Measurements from ENCODE around the gene LYRM4.
"Not testable (repeated sequence)": the region's sequence is repeated elsewhere in the genome, so short reads cannot be mapped to it uniquely, and the experiment has no call there.

Gene LYRM4

DNA sequence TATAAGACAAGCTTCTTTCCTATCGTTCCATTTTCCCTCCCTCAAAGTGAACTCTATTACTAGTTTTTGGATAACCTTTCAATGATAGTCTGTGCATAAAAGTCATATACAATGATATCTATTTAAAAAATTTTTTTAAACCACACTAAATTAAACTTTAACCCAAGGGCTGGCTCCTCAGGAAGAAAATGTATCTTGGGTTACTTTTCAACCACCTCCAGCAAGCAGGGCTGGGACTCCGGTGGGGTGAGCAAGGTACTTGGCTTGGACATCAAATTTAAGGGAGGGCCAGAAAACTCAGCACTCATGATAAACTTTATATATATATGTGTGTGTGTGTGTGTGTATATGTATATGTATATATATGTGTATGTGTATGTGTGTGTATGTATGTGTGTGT is 189.5 kb downstream of the LYRM4 start:
- DNase-seq: no peak

DNA sequence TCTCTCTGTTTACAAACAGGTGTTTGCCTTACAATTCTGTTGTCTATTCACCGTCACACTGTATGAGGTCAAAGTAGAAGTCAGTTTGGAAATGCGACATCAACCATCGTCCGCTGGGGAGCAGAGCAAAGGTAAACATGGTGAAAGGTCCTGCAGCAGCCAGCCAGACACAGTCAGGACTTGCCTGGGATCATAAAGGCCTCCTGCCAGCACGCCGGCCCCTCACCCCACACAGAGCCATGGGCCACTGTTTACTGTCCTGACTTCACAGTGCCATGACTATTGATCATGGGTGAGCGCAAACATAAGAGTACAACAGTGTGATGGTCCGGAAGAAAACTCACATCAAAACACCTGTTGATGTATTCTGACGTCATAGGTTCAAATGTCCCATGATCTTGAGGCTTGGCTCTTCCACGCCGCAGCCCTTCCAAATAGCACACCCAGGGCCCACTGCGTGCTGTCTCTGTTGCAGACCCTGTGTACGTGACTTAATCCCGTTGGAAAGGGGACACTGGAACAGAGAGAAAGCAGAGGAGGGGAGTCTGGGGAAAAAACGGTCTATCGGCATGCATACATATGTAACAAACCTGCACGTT is 192.5 kb downstream of the LYRM4 start:
- no peak for DNase-seq

DNA sequence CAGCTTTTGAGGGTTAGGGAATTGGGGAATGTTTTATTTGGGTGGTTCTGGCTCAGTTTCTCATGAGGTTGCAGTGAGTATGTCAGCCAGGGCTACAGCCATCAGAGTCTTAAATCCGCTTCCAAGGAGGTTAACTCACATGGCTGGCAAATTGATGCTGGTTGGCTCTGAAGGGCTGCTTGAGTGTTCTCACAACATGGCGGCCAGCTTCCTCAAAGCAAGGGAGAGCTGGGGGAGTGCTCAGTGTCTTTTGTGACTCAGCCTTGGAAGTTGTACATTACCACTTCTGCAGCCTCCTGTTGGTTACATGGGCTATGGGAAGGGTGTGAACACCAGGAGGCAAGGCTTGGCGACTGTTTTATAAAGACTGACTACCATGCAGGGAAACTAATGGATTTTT is 193.4 kb downstream of the LYRM4 start:
- no peak for DNase-seq

DNA sequence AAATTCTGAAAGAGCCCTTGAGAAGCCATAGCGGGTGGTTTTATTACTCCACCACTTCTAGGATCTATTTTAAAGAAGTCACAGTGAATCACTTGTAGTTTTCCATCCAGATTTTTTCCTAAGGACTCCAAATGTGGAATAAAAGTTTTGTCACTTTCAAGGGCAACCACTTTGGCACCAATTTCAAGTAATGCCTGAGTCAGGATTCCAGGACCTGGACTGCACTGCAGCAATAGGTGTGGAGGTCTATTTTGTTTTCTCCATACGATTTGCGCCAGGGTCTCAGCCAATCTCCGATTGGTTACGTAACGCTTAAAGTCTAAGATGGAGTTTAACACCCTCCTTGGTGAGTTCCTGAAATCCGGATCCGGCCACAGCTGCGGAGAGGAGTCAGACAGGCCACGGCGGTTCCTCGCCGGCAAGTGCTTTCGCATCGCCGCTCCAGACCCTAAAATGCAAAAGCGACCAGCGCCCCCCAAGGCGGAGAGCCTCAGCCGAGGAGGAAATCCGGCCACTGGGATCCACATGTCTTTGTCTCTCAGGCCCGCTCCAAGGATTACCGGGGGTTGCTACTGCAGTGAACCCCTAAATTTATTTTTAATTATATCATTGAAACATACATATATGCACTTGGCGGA is 194.2 kb downstream of the LYRM4 start:
- no peak for DNase-seq

DNA sequence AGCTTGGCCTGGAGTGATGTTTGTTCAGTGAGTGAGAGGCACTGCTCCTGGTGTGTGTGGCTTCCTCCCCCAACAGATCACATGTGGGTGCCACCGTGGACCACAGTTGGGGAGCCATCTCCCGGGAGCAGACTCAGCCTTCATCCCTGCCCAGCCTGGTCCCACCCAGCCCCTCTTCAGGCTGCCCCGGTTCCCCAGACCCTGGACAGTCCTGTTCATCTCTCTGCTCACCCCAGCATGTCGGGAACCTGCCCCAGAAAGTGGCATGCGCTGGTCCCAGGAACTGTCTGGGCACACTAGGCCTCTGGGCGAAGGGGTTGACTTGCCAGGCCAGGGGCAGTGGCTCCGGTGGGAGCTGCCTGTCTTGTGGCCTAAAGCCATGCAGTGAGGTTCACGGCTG is 197.1 kb downstream of the LYRM4 start:
- no peak for DNase-seq

DNA sequence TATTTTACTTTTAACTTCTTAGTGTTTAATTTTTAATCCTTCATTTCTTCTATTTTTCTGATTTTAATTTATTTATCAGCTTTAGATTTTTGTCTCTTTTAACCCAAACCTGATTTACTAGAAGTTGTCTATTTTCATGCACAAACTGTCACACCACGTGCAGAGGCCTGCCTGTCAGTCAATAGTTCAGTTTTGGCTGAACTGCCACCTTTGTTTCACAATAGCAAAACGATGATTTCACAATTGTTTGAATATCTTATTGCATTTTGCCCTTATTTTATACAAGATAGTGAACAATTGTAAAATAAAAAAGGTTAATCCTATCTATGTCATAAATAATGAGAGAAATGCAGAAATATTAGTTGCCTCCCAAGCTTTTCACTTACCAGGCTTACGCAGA is 199.6 kb downstream of the LYRM4 start:
- DNase-seq: no peak

DNA sequence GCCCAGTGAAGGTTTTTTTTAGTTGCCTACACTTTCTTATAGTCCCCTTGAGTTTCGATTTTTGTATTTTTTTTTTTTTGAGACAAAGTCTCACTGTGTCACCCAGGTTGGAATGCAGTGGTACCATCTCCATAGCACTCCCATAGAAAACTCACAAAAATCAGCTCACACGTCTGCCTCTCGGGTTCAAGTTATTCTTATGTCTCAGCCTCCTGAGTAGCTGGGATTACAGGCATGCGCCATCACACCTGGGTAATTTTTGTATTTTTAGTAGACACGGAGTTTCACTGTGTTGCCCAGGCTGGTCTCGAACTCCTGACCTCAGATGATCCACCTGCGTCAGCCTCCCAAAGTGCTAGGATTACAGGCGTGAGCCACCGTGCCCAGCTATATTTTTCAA is 200.3 kb downstream of the LYRM4 start:
- DNase-seq: not testable (repeated sequence)

DNA sequence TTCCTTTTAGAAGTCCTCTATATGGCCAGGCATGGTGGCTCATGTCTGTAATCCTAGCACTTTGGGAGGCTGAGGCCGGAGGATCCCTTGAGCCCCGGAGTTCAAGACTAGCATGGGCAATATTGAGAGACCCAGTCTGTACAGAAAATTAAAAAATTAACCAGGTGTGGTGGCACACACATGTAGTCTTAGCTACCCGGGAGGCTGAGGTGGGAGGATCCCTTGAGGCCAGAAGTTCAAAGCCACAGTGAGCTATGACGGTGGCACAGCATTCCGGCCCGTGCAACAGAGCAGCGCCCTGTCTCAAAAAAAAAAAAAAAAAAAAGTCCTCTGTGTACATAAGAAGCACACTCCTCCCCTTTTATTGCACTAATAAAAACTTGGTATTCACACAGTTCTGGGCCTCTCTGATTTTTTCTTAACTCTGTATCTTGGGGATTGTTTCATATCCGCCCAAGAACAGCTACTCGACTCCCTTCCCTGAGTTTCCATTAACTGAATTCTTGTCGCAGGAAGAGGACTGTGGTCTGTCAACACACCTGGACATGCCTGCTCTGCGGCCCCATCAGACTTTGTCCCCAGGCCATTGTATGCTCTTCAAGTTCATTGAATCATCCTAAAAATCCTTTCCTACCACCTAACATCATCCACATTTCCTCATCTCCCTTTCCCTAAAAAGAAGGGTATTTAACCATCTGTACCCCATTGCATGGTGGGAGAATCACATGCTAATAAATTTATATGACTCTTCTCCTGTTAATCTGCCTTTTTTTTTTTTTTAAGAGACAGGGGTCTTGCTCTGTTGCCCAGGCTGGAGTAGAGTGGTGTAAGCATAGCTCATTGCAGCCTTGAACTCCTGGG is 201.5 kb downstream of the LYRM4 start:
- no peak for DNase-seq
